Measurements from ENCODE around the gene TGM2.

- TF ChIP-seq EP300 (IDR thresholded peaks at IDR 0.05; ENCODE audit: low read depth) (no peak), CTCF (IDR thresholded peaks at IDR 0.05) (no peak)
Measured at GRCh38 chr20:38139977-38140753, 24.9 kb downstream of the TGM2 start.
